Hepatocyte (in vitro differentiated cells): ENCODE measurements around the gene ACVR1. TPM values are rescaled to one million over a fixed set of nuclear protein-coding genes. Genes with fewer than 3 reads are reported as not detected.
"Not testable (repeated sequence)": the region's sequence is repeated elsewhere in the genome, so short reads cannot be mapped to it uniquely, and the experiment has no call there.

ENCODE experiments used
- DNase-seq: peaks from one replicate; pipeline ENCODE4 v3.0.0-alpha.2; 2016; ENCODE audit warnings: low spot score
- H2AFZ ChIP-seq: fragments of 200-600 bp; sonication (generic); 2 replicates; pipeline ENCODE4 v1.6.0; 2016; ENCODE audit warnings: antibody characterized with exemption, mild to moderate bottlenecking
- H3K27ac ChIP-seq: fragments of 200-600 bp; sonication (generic); 2 replicates; pipeline ENCODE4 v1.5.1; 2016; ENCODE audit warnings: mild to moderate bottlenecking
- H3K27me3 ChIP-seq: fragments of 200-600 bp; sonication (generic); 2 replicates; pipeline ENCODE4 v1.6.1; 2016
- H3K36me3 ChIP-seq: fragments of 200-600 bp; sonication (generic); replicated peaks from 2 replicates; pipeline ENCODE4 v1.5.1; 2016; ENCODE audit warnings: low read depth; ENCODE audit not compliant: insufficient read depth
- H3K4me1 ChIP-seq: fragments of 200-600 bp; sonication (generic); 2 replicates; pipeline ENCODE4 v1.5.1; 2016; ENCODE audit warnings: mild to moderate bottlenecking, moderate library complexity; ENCODE audit not compliant: insufficient read depth
- H3K4me2 ChIP-seq: fragments of 200-600 bp; sonication (generic); 2 replicates; pipeline ENCODE4 v1.6.0; 2016
- H3K4me3 ChIP-seq: fragments of 200-600 bp; sonication (generic); 2 replicates; pipeline ENCODE4 v1.5.1; 2016; ENCODE audit warnings: mild to moderate bottlenecking
- H3K79me2 ChIP-seq: fragments of 200-600 bp; sonication (generic); 2 replicates; pipeline ENCODE4 v1.6.0; 2017; ENCODE audit warnings: mild to moderate bottlenecking
- H3K9me2 ChIP-seq: fragments of 200-600 bp; sonication (generic); replicated peaks from 2 replicates; pipeline ENCODE4 v1.6.0; 2017; ENCODE audit warnings: mild to moderate bottlenecking; ENCODE audit not compliant: insufficient read depth
- H3K9me3 ChIP-seq: fragments of 200-600 bp; sonication (generic); 2 replicates; pipeline ENCODE4 v1.5.1; 2016; ENCODE audit warnings: low read depth, mild to moderate bottlenecking
- H4K20me1 ChIP-seq: fragments of 200-600 bp; sonication (generic); 2 replicates; pipeline ENCODE4 v1.6.0; 2016; ENCODE audit warnings: mild to moderate bottlenecking; ENCODE audit not compliant: insufficient read depth, poor library complexity, severe bottlenecking
- CTCF ChIP-seq: fragments of 200-600 bp; sonication (generic); IDR thresholded peaks from 2 replicates; pipeline ENCODE4 v1.5.1; 2016; ENCODE audit warnings: antibody characterized with exemption, mild to moderate bottlenecking; ENCODE audit not compliant: poor library complexity
- EZH2 ChIP-seq: fragments of 200-600 bp; sonication (generic); IDR thresholded peaks from 2 replicates; pipeline ENCODE4 v1.6.1; 2016; ENCODE audit warnings: antibody characterized with exemption, mild to moderate bottlenecking, borderline replicate concordance
- EZH2phosphoT487 ChIP-seq: fragments of 200-600 bp; sonication (generic); IDR thresholded peaks from one replicate; pipeline ENCODE4 v1.6.1; 2018; ENCODE audit warnings: antibody characterized with exemption, mild to moderate bottlenecking, low read depth, moderate library complexity; ENCODE audit not compliant: unreplicated experiment, severe bottlenecking
- WGBS: methylation state at CpG from one replicate; pipeline ENCODE4 v1.1.6; 2016; ENCODE audit warnings: low lambda C conversion rate; ENCODE audit errors: missing lambda C conversion rate; 5-methylcytosine and 5-hydroxymethylcytosine counted together
- polyA plus RNA-seq: library from polyadenylated mRNA; unstranded; fragments of >200 nt; fragmentation: Nextera tagmentation; extraction: Ambion mirVana; gene quantifications from 2 replicates; pipeline ENCODE4 v1.2.1, GENCODE V29; 2016
- total RNA-seq: library from RNA; depleted of rRNA; stranded (reverse); fragments of >200 nt; gene quantifications from 2 replicates; pipeline ENCODE4 v1.2.3, GENCODE V29; 2014

Gene ACVR1
- total and polyA plus RNA-seq, 2 experiments from 2014 or later: 19.6 to 20.1 TPM

- H3K4me3 ChIP-seq: no peak overlapping the region
- no peak overlapping the region for H3K4me2 ChIP-seq
- H3K9me2 ChIP-seq: no peaks in the 10 kb centered on the region
- H3K36me3 ChIP-seq: peaks cover 10% of the 10 kb centered on the region
- 100% methylated on average over 2 of the region's 2 CpGs for WGBS
- no peaks in the 10 kb centered on the region for H3K27me3 ChIP-seq
- H4K20me1 ChIP-seq: no peaks in the 10 kb centered on the region
- H2AFZ ChIP-seq: no peak overlapping the region
- no peaks in the 10 kb centered on the region for H3K4me1 ChIP-seq
- no peaks in the 10 kb centered on the region for H3K79me2 ChIP-seq
- H3K9me3 ChIP-seq: peaks cover 24% of the 10 kb centered on the region
- no peak overlapping the region for H3K27ac ChIP-seq
- DNase-seq: no peak
- no peak for TF ChIP-seq CTCF
- TF ChIP-seq EZH2phosphoT487: no peak
- TF ChIP-seq EZH2: no peak
Observed at GRCh38 chr2:157720504-157720903, 155.6 kb downstream of the ACVR1 start.

GRCh38 chr2:157704653-157705052 is 171.5 kb downstream of the ACVR1 start:
- H3K27me3 ChIP-seq, DNase-seq, H3K4me1 ChIP-seq, H3K4me2 ChIP-seq, H3K79me2 ChIP-seq, H3K4me3 ChIP-seq, H3K27ac ChIP-seq, H3K9me3 ChIP-seq, H2AFZ ChIP-seq, H3K9me2 ChIP-seq, H3K36me3 ChIP-seq, H4K20me1 ChIP-seq: not testable (repeated sequence)
- 72% methylated on average over 5 of the region's 5 CpGs for WGBS

- not testable (repeated sequence) for H3K4me3 ChIP-seq, H3K9me3 ChIP-seq, H3K79me2 ChIP-seq, H3K4me1 ChIP-seq, H3K27ac ChIP-seq, H3K4me2 ChIP-seq, H2AFZ ChIP-seq, DNase-seq, H3K36me3 ChIP-seq, H4K20me1 ChIP-seq, H3K27me3 ChIP-seq, H3K9me2 ChIP-seq
- 96% methylated on average over 6 of the region's 6 CpGs for WGBS
Observed at GRCh38 chr2:157704148-157704547, 172.0 kb downstream of the ACVR1 start.

GRCh38 chr2:157699806-157700205 is 176.3 kb downstream of the ACVR1 start:
- Histone ChIP-seq H3K9me2 (no peaks in the 10 kb centered on the region), H3K4me2 (no peak overlapping the region), H3K27me3 (no peaks in the 10 kb centered on the region), H3K36me3 (no peaks in the 10 kb centered on the region), H3K27ac (no peak overlapping the region), H2AFZ (no peak overlapping the region), H4K20me1 (no peaks in the 10 kb centered on the region), H3K9me3 (peaks cover 8% of the 10 kb centered on the region), H3K4me1 (no peaks in the 10 kb centered on the region), H3K79me2 (no peaks in the 10 kb centered on the region), H3K4me3 (no peak overlapping the region)
- TF ChIP-seq EZH2 (no peak), EZH2phosphoT487 (no peak), CTCF (no peak)
- no peak for DNase-seq
- WGBS: 87% methylated on average over 1 of the region's 1 CpG

- no peak for DNase-seq
- Histone ChIP-seq H4K20me1 (no peaks in the 10 kb centered on the region), H2AFZ (no peak overlapping the region), H3K4me1 (no peaks in the 10 kb centered on the region), H3K9me2 (no peaks in the 10 kb centered on the region), H3K4me2 (no peak overlapping the region), H3K9me3 (peaks cover 8% of the 10 kb centered on the region), H3K27me3 (no peaks in the 10 kb centered on the region), H3K36me3 (no peaks in the 10 kb centered on the region), H3K79me2 (no peaks in the 10 kb centered on the region), H3K27ac (no peak overlapping the region), H3K4me3 (no peak overlapping the region)
- TF ChIP-seq CTCF (no peak), EZH2 (no peak), EZH2phosphoT487 (no peak)
- 87% methylated on average over 3 of the region's 3 CpGs for WGBS
Observed at GRCh38 chr2:157699009-157699408, 177.1 kb downstream of the ACVR1 start.
